AG04449 (cell line): ENCODE measurements around the gene TKTL1.

Source experiments
- CTCF ChIA-PET: fragments of 350-600 bp; formaldehyde crosslinking; extraction: SDS; loops from one replicate; lab custom pipeline; 2021; ENCODE audit warnings: antibody characterized with exemption; lab: Yijun Ruan, JAX
- POLR2A ChIA-PET: fragments of 400-600, 350-600 bp; formaldehyde crosslinking; extraction: SDS; loops from one replicate; lab custom pipeline; 2020; ENCODE audit warnings: antibody characterized with exemption, inconsistent platforms; lab: Yijun Ruan, JAX
- DNase-seq: peaks from one replicate; pipeline ENCODE4 v3.0.0-alpha.2; 2010; ENCODE audit warnings: low read depth, low spot score
- H3K4me3 ChIP-seq: 2 replicates; pipeline ENCODE4 v1.5.1; 2011; ENCODE audit warnings: low read depth, mild to moderate bottlenecking, control low read depth, low read length
- CTCF ChIP-seq: IDR thresholded peaks from one replicate; pipeline ENCODE4 v1.5.1; 2011; ENCODE audit warnings: mild to moderate bottlenecking, moderate library complexity, low read length, control low read depth, inconsistent platforms; ENCODE audit not compliant: insufficient read depth; ENCODE audit errors: missing control alignments

The TKTL1 gene

DNA sequence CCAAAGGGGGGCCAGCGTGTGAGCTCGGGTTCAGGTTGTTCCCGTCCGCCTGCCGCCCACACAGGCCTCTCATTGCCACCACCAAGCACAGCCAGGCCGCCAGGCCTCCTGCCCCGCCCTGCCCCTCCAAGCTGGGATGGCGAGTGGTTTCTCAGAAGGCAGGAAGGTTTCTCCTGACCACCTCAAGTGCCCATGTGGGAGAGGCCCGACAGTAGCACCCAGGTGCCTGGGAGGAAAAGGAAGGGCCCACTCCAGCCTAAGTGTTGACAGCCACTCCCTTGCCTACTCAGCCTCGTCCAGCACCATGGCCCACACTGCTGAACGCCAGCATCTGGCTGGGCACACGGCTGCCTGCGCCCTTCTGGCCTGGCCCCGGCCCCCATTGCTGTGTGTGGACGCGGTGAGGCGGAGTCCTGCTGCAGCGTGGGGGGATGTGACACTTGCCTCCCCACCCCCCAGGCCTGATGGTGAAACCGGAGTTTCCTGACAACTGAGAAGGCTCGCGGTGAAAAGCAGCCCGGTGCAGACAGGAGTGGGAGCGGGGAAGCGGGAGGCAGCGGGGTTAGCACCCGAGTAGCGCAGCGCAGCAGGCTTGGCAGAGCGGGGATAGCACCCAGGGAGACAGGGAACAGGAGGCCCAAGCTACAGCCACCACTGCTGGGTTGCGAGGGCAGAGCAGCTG, 59.6 kb downstream of the TKTL1 start:
- no peak for TF ChIP-seq CTCF
- CTCF ChIA-PET: no interaction called here
- H3K4me3 ChIP-seq: no peak overlapping the region
- DNase-seq: no peak
- POLR2A ChIA-PET: interaction anchor here (1.1 to 3.4 kb wide), 2 partner anchors 11 to 13 kb away, joined by 3 to 16 read pairs; no protein-coding TSS in a partner anchor

DNA sequence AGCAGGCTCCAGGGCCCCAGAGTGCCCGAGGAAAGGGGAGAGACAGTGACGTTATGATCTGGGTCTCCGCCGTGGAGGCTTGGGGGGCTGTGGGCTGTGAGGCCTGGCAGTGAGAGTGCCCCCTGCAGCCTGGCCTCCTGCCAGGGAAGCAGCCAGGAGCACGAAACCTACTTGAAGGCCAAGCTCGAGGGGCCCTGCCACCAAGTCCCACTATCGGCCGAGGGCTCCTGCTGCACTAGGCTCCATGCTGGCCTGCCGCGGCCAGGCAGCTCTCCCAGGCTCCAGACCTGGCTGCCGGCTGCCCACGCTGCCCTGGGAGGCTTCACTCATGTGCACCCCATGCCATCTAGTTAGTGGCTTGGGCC, 60.2 kb downstream of the TKTL1 start:
- no peak for DNase-seq
- H3K4me3 ChIP-seq: no peak overlapping the region
- TF ChIP-seq CTCF: no peak
- POLR2A ChIA-PET: interaction anchor here (1.1 to 3.4 kb wide), 2 partner anchors 10 to 13 kb away, joined by 3 to 16 read pairs; no protein-coding TSS in a partner anchor
- CTCF ChIA-PET: no interaction called here

DNA sequence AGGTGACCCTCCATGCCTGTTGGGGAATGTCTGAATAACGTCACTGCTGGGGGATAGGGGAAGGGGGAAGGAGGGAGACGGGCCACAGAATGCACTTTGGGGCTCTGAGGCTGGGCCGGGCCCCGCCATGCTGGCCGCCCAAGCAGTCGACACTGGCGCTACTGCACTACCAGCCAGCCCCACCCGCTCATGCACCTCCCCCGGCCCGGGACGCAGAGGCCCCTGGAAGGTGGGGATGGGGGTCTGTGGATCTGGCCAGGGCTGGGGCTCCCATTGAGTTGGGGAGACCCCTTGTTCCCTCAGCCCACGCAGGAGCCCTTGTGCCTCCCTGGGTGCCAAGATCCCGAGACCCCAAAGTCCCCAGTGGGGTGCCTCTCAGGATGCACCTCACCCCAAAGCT, 61.0 kb downstream of the TKTL1 start:
- TF ChIP-seq CTCF: no peak
- H3K4me3 ChIP-seq: no peak overlapping the region
- no peak for DNase-seq
- ChIA-PET POLR2A (interaction anchor here (0.7 to 3.4 kb wide), 2 partner anchors 9 to 186 kb away, joined by 3 to 16 read pairs; no protein-coding TSS in a partner anchor), CTCF (interaction anchor here (1.2 kb wide), 1 partner anchor 17 kb away, joined by 3 read pairs; no protein-coding TSS in a partner anchor)

DNA sequence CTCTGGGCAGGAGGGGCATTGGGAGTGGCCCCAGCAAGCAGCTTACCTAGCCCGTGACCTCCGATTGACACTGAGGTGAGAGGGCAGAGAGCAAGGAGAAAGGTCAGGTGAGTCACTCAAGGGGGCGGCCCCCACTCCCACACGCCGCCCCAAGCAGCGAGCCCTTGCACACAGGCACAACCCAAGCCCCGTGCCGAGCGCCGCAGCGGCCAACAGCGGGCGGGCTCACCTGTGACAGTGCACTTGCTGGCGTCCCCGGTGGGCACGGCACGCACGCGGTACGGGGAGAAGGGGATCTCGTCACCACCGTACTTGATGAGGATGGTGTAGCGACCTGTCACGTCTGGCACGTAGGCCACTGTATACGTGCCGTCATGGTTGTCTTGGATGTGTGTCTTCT, 61.6 kb downstream of the TKTL1 start:
- no peak for TF ChIP-seq CTCF
- POLR2A ChIA-PET: interaction anchor here (0.7 to 3.4 kb wide), 2 partner anchors 9 to 185 kb away, joined by 3 to 16 read pairs; no protein-coding TSS in a partner anchor
- CTCF ChIA-PET: interaction anchor here (1.2 kb wide), 1 partner anchor 16 kb away, joined by 3 read pairs; no protein-coding TSS in a partner anchor
- no peak for DNase-seq
- H3K4me3 ChIP-seq: no peak overlapping the region

DNA sequence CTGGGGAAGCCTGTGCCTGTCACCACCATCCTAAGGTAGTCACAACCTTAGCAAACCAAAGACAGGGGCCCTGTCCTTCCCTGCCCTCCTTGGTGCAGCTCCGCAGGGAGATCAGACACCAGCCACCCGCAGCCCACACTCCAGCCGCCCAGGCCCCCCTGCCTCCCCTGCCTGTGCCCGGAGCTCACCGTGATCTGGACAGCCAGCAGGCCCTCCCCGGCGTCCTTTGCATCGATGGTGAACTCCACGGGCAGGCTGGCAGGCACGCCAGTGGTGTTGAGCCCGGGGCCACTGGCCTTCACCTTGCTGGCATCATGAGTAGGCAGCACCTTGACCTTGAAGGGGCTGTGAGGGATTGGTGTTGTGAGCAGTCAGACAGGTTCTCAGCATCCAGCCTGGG, 62.4 kb downstream of the TKTL1 start:
- DNase-seq: no peak
- no peak for TF ChIP-seq CTCF
- CTCF ChIA-PET: no interaction called here
- POLR2A ChIA-PET: interaction anchor here (3.4 kb wide), 1 partner anchor 8 kb away, joined by 16 read pairs; no protein-coding TSS in a partner anchor
- H3K4me3 ChIP-seq: no peak overlapping the region

DNA sequence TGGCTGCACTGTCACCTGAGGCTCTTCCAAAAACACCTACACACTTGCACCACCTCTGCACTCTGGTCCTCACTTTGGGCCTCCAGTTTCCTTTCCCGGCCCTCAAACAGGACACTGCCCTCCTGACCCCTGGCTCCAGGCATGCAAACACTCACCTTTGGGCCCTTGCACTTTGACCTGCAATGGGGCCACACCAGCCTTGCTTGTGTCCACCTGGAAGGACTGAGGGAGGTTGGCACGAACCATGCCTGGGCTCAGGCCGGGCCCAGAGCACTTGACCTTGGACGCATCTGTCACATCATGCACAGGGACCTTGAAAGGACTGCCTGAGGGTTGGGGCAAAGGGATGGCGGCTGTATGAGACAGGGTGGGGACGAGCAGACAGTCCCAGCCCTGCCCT, 63.2 kb downstream of the TKTL1 start:
- no peak overlapping the region for H3K4me3 ChIP-seq
- no peak for DNase-seq
- ChIA-PET CTCF (no interaction called here), POLR2A (no interaction called here)
- TF ChIP-seq CTCF: no peak
